GM19468 (cell line): ENCODE measurements around the gene FMNL2.
A peak's percentile ranks its signal among the peaks of the same experiment; 100 is the strongest.

Experiments used
- ATAC-seq: cut with Tn5 transposase; IDR thresholded peaks from one replicate; pipeline ENCODE4 v1.9.1; 2021; ENCODE audit warnings: mild to moderate bottlenecking, moderate library complexity, moderate number of reproducible peaks; ENCODE audit not compliant: unreplicated experiment; ENCODE audit errors: extremely low read depth

Gene FMNL2

DNA sequence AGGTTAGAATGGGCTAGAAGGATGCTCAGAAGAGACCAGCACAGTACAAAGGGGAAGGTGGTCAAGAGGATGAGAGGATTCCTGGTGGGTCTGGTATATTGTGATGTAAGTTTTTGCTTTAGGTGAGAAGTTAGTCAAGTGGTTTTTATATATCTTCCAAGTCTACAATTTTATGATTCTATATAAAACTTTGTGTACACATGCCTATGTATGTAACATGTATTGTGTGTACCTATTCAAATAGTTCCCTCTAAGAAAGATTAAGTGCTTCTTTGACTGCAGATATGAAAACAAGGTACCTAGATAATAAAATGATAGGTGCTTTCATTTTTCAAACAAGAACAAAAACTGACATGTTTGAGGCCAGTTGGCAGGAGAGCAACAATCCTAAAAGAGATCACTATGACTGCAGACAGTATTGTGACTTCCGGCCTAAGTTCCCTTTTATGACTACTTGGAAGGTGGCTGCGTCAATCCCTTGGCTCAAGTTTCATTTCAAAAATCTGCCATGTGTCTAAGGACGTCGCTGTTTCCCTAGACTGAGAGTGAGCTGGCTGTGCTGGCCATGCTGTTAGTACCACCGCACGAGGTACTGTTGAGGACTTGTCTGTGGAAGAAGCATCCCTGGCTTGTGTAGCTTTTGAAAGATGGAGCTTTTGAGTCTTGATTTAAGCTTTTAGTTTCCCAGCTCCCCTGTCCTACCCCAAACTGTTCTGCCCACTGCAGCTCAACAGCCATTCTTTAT, 259.2 kb downstream of the FMNL2 start:
- ATAC-seq, result peak; percentile 91

DNA sequence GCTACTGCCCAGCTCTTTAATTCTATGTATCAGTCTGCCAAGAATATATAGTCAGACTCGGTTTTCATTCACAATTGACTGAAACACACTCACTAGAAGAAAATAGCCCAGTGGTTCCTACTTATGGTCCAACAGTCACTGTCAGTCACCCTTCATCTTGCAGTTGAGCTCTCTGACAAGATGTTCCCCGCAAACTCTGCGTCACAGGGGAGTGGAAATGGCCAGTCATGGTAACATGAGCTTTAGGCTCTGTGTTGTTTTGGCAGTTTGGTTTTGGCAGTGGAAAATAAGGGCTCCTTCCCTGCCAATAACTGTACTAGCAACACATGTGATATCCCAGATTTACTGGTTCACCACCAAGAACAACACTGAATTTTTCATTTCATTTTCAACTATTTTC, 259.8 kb downstream of the FMNL2 start:
- no peak for ATAC-seq

DNA sequence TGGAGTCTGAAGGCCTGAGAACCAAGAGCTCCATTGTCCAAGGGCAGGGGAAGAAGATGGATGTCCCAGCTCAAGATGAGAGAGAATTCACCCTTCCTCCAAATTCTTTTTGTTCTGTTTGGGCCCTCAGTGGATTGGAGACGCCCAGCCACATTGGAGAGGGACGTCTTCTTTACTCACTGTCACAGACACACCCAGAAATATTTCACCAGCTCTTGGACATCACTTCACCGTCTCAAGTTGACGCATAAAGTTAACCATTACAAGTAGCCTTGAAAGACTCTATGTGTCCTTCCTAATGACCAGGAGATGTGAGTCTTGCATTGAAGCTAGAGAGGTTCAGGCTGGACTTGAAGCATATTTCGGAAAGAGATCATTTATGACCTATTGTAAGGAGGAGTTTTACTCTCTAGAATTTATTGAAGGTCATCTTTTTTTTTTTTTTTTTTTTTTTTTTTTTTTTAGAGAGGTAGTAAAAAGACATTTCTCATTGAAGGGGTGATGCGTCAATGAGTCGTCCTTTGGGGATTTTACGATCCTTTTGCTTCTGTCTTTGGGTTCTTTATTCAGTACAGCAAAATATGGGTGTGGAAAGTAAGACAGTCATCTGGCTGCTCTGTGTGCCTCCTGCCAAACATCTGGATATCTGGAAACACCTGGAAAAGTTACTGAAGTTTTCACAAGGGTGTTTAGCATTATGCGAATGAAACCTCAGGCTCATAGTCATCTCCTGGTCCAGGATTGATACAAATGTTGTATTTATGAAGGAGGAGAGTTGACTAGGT, 264.2 kb downstream of the FMNL2 start:
- no peak for ATAC-seq

DNA sequence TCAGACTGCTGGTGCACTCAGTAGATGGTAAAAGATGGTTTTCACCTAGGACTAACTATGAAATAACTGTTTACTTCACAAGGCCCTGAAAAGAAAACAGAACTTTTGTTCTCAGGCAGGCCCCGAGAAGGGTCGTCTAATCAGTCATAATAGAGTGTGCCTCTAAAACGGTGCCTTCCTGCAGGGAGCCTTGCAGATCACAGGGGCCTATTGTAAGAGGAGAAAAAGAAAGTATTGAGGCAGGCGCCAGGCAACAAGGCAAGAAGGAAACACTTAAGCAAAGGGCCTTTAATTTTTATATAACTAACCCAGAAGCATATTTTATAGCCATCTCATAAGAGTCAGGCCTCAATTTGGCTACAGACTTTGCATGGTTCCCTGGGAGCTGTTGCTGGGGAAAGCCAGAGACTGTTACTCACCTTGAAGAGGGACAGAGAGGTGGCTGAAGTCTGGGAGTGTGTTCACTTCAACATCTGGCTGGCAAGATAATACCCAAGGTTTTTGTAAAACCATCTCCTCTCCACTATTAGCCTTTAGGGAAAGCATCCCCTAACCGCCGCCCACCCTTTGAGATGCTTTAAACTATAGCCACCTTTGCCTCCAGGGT, 265.2 kb downstream of the FMNL2 start:
- no peak for ATAC-seq

DNA sequence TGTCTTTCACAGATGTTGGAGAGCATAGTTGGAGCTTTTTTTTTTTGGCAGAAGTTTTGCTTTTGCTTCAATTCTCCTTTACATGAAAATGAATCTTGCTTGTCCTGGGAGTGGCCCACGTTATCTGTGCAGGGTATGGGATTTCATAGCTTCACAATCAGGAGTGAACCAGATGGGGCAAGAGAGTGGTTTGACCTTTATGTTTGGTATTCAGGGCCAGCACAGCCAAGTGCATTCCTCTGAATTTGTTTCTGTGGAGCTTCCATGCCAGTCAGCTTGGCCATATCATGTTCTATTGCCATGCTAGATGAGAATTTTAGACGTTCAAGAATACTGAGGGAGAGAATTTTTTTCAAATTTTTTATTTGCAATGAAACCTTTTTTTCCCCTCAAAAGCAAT, 265.7 kb downstream of the FMNL2 start:
- no peak for ATAC-seq

DNA sequence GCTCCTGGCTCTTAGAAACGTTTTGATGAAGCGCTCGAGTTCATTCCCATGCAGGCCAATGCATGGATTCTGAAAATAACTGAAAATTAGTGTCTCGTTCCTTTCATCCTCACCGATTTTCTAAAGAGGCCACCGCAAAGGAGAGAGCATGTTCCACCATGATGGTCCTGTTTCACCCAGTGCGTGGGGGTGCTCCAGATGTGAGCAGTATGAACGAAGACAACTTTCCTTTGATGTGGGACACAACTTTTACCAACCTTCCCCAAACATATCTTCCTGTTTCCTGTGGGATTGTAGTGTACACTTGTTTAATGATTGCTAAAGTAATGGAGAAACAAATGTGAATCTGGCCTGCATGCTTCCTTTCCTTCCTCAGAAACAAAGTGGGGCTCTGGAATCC, 267.8 kb downstream of the FMNL2 start:
- ATAC-seq, result no peak

DNA sequence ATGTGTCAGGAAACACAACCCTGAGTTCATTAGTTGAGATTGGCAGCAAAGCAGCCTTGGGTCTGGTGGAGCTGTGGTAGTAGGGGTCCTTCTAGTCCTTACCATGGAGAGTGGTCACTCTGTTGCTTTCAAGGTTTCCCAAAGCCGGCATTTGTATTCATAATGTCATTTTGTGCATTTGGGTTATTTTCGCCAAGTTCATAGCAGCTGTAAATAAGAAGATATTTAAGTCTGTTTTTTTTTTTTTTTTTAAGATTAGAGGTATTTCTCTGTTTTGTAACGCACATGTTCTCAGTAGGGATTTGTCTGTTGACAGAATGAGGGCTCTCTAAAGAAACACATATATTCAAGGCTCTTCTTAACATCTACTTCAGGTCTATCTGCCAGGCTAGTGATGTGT, 268.2 kb downstream of the FMNL2 start:
- ATAC-seq, result no peak

DNA sequence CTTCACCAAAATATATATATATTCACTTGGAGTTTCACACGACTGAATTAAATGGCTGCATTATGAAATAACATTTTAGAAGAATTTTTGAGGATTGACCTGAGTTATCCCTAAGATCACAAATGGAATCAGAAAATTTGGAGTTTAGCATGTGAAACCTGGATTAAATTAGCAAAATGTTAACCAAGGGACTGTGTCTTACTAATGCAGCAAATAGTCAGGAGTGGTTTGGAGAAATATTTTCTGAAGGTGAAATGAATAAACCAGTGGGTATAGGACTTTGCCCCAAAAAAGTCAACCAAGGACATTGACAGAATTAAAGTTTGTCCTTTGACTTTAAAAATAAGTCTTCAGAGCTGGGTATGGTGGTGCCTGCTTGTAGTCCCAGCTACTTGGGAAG, 271.1 kb downstream of the FMNL2 start:
- ATAC-seq, result no peak

DNA sequence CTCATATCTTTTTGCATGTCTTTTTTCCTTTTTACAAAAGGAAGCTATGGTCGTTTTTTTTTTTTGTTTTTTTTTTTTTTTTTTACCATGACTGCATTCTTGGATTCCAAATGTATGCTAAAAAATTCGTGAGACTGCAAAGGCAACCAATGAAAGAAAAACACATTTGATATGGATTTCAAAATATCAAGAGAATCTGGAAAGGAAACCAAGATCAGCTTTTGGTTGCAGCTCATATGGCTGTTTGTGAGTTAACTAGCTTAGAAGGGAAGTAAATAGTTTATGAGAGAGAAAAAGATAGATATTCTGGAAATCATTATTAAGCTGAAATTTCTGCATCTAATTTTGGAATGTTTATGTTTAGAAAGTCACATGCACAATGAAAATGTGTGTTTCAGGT, 272.0 kb downstream of the FMNL2 start:
- no peak for ATAC-seq

DNA sequence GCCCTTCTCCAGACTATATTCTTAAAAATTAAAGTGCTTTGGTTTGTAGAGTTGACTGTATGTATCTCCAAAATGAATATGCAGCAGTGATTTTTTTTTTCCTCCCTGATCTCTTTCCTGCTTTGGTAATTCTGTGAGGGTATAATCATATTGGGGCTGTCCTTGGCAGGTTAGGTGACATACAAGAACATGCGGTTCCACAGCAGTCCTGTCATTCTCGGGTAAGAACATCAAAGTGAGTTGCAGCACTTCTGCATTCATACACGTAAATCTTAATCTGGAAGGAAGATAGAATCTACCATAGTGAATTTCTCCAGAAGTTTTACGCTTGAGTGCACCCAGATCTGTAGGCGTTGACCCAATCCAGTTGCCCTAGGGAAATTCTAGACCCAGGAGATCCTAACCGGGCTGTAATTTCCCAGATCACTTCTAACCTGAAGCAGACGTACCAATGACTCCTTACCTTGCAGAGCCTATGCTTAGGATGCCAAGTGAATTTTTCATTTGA, 272.9 kb downstream of the FMNL2 start:
- ATAC-seq, result no peak

DNA sequence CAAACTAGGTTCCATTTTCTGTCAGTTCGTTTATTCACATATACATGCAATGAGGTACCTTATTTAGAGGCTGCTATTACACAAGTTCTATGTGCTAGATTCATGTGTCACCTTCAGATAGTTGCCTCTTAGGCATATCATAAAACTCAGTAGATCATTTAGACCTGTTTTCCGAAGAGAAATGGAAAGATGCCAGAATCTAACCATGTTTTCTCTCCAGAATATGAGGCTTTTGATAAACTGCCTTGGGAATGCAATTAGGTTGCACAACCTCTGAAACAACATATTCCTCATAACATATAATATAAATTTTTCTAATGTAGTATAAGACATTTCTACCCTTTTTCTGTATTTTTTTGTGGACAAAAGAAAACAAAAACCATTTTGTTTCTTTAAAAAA, 274.2 kb downstream of the FMNL2 start:
- ATAC-seq, result no peak

DNA sequence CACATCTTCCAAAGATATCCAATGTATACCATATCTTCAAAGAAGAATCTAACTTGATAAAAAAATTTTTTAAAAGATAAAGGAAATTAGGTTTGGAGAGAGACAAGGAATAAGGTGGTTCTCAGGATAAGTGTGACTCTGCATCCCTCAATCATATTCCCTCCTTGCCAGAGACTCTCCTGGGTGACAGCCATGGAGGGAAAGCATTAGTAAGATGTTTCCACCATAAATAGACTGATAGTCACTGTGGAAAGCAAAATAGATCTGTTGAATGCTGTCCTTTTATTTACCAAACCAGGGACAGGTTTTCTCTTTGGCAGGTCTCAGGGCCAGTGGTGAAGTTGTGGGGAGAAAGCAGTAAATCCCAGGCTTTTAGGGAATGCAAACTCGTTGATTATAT, 274.7 kb downstream of the FMNL2 start:
- ATAC-seq, result no peak

DNA sequence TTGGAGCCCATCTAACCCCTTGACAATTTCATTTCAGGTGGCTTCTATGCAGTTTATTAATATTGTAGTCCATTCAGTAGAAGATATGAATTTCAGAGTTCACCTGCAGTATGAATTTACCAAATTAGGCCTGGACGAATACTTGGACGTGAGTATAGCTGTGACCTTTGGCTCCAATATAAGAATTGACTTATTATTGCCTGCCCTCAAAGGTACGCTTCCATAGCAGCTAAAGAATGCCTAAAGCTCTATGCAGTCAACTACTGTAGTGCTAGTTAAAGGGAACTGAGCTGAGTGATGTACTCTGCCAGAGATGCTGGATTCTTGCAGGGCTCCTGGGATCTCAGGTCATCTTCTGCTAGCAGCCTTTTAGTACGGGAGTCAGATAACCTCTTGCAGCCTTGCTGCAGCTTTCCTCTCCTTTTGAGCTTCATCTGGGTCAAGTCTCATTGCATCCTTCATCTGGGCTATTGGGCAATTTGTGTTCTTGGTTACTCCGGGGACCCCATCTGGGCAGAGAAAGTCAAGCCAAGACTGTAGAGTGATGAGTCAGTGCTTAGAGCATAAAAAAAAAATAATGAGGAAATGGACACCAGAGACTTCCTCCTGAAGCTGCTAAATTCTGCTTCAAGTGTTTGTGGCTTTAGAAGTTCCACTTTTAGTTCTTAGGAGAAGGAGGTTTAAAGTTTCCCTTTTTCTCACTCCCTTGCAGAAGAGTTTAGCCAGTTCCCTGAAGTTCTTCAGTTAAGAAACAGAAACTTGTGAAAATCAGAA, 276.7 kb downstream of the FMNL2 start:
- peak; percentile 70 for ATAC-seq

DNA sequence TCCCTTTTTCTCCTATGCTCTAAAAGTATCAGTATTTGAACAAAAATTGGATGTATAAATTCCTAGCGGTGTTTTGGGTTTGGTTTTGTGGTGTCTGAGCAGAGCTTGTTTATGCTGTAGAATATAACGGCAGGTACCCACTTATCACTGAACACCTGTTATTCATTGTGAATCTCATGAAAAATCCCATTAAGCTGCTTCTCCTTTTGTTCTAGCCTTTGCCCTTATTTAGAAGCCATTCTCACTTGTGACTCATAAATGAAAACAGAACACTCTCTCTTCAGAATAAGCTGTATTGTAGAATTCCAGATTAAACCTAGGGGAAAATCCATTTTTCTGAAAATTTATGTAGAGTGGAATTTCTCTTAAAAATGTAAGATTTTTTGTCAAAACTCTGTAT, 278.3 kb downstream of the FMNL2 start:
- ATAC-seq, result no peak

DNA sequence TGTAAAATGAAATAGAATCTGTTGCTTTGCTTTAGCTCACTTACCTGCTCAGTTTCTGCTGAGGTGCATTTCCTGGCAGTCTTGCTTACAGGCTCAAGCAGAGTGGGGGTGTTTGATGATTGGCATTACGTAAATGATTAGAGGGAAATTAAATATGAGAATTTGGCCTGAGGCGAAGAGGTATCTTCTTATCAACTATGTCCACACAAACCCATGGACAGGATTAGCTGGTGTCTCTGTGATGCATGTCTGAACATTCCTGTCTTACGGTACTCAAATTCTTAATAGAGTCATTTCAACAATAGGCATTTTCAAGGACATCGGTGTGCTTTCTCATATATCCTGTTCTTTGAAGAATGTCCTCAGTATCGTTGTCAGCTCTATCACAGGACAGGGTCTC, 280.2 kb downstream of the FMNL2 start:
- ATAC-seq, result no peak

DNA sequence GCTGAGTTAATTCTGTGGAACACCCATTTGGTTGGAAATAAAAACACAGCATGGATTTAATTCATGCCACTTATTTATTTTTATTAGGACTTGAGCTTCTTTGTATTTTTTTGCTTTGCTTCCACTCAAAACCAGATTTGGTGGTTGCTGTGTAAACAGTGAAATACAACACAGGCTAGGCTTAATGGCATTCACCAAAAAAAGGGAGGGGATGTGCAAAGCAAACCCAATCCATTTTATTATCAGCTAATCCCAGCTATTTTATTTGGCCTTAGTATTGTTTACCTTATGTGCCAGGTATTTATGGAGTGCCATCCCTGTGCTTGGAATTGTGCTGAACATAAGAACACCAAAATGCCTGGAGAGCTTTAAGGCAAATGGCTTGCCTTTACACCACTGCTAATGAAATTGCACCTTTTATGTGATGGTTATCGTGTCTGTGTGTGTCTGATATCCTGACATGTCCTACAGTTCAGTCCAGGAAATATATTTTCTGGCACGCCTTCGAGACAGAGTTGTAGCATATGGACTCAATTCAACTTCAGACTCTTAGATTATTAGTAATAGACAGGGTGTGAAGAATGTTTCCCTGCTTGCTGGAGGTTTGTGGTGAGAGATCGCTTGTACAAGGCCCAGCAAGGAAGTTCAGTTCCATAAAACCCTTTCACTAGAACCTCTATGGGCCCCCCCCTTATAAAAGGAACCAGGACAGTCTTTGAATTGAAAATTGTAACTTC, 282.6 kb downstream of the FMNL2 start:
- no peak for ATAC-seq

DNA sequence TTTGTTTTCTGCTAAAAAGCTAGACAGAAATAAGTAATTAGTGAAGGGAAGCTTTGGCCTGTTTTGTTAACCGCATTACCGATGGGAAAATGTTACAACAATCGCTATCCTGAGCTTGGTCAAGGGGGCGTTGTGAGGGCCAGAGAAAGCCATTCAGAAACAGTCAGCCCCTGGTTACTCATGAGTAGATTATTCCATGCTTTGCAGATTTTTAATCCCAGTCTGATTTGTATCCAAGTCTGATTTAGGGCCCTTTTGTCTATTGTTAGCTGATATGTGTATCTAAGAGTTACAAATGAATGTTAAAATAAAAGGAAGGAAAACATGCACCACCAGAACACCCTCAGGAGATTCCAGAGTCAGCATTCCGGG, 283.2 kb downstream of the FMNL2 start:
- no peak for ATAC-seq

DNA sequence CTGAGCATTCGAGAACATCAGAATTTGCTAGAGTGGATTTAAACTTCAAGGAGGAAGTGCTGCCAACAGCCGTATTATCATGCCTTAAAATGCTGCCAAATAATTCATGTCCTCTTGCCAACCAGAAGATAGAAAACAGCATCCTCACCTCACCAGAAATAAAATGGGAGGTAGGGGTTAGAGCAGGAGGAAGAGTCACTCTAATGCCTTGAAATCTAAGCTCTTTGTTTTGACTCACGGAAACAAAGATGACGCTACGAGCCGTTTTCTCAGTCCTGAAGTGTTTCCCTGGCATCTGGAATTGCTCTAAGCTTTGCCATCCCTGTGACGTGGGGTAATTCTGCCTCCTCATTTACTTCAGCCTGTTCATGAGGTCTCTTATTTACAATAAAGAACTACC, 285.2 kb downstream of the FMNL2 start:
- ATAC-seq, result no peak

DNA sequence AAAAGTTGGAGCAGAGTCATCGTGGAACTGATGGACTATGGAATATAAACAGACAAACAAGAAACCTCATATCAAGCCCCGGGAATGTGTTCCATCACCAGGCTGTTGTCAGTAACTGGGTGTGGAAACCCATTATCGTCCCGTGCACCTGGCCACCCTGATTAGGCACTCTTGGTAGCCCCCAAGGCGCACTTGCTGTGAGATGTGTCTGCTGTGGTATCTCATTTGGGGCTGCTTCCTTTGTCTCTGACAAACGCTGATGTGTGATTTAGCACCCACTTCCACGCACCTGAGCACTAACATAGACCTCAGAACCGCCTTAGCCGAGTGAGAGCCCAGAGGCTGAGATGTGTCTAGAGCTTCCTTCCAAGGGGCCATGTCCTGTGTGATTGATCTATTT, 286.0 kb downstream of the FMNL2 start:
- no peak for ATAC-seq

DNA sequence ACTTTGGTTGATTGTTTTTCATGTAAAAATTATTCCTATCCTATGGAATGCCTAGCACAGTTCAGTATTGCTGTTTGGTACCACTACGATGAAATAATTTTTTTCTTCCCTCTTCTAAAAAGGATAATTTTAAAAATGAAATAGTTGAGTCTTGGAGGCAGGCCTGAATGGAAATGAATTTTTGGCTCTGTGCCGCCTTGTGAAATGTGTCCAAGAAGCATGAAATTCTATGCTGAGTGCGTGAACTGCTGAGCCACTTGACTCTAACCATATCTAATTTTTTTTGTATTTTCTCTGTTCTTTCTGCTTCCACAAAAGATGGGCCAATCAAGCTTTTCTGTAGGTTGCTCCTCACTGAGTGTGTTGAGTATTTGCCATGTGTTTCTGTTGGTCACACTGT, 287.2 kb downstream of the FMNL2 start:
- ATAC-seq, result no peak
